Esophagus muscularis mucosa (tissue), 4 donors: ENCODE data around the gene SSC5D. TPM values are rescaled to one million over a fixed set of nuclear protein-coding genes. Genes with fewer than 3 reads are reported as not detected.

Experiments used
- DNase-seq: peaks from one replicate; pipeline ENCODE4 v3.0.0-alpha.2; 2017; ENCODE audit errors: extremely low spot score
- H3K27ac ChIP-seq, 4 donors: fragments of 200-600 bp; sonication (generic); replicated peaks in 1 of 4; 1 replicate in 3 of 4; 2 replicates in 1 of 4; pipeline ENCODE4 v1.5.1; 2016 to 2019; ENCODE audit warnings: mild to moderate bottlenecking in 1 of 4
- H3K27me3 ChIP-seq, 4 donors: fragments of 200-600 bp; sonication (generic); one replicate each; pipeline versions ENCODE4 v1.5.1 to v1.6.0; 2016 to 2019
- H3K36me3 ChIP-seq, 4 donors: fragments of 200-600 bp; sonication (generic); one replicate each; pipeline ENCODE4 v1.5.1; 2016 to 2019
- H3K4me1 ChIP-seq, 4 donors: fragments of 200-600 bp; sonication (generic); one replicate each; pipeline ENCODE4 v1.5.1; 2016 to 2019
- H3K4me3 ChIP-seq, 4 donors: fragments of 200-600 bp; sonication (generic); 1 replicate in 2 of 4; 2 replicates in 2 of 4; pipeline ENCODE4 v1.5.1; 2016 to 2019; ENCODE audit warnings: mild to moderate bottlenecking in 4 of 4, moderate library complexity in 1 of 4
- H3K9me3 ChIP-seq, 4 donors: fragments of 200-600 bp; sonication (generic); 1 replicate in 3 of 4; 2 replicates in 1 of 4; pipeline ENCODE4 v1.5.1; 2016 to 2019
- EP300 ChIP-seq: sonication (generic); formaldehyde crosslinking; IDR thresholded peaks from one replicate; pipeline ENCODE4 v1.6.1; 2017; ENCODE audit warnings: antibody characterized with exemption
- POLR2A ChIP-seq: fragments of 450-650 bp; IDR thresholded peaks from one replicate; pipeline ENCODE4 v1.6.1; 2017; ENCODE audit warnings: antibody characterized with exemption, moderate library complexity, mild to moderate bottlenecking, low read depth
- POLR2AphosphoS5 ChIP-seq, 2 donors: sonication (generic); formaldehyde crosslinking; IDR thresholded peaks; one replicate each; pipeline ENCODE4 v1.6.1; 2017; ENCODE audit warnings: antibody characterized with exemption in 2 of 2
- WGBS: methylation state at CpG from one replicate; pipeline ENCODE4 v1.1.5; 2018; 5-methylcytosine and 5-hydroxymethylcytosine counted together
- intact Hi-C: fragments of 100-400 bp; cut with DNase I; formaldehyde crosslinking; loops from one replicate; pipeline ENCODE4 v1.15.1; 2023
- total RNA-seq, 4 donors: library from RNA; depleted of rRNA; stranded (reverse); fragments of >200 nt; gene quantifications; one replicate each; pipeline versions ENCODE4 v1.1.0 to v1.2.1, GENCODE V29; 2016
- TF ChIP-seq, protein P1 (sequence below), 3 experiments: fragments of 200-600 bp in 2 of 3; fragments of 450-650 bp in 1 of 3; sonication (generic) in 2 of 3; IDR thresholded peaks; one replicate each; pipeline ENCODE4 v1.5.1; 2017 to 2019; ENCODE audit warnings: antibody characterized with exemption in 3 of 3, mild to moderate bottlenecking in 2 of 3, moderate library complexity in 1 of 3

Gene SSC5D
- total RNA-seq, 4 donors from 2014 or later = 9.5 to 41.2 (median 14.6) TPM

DNA sequence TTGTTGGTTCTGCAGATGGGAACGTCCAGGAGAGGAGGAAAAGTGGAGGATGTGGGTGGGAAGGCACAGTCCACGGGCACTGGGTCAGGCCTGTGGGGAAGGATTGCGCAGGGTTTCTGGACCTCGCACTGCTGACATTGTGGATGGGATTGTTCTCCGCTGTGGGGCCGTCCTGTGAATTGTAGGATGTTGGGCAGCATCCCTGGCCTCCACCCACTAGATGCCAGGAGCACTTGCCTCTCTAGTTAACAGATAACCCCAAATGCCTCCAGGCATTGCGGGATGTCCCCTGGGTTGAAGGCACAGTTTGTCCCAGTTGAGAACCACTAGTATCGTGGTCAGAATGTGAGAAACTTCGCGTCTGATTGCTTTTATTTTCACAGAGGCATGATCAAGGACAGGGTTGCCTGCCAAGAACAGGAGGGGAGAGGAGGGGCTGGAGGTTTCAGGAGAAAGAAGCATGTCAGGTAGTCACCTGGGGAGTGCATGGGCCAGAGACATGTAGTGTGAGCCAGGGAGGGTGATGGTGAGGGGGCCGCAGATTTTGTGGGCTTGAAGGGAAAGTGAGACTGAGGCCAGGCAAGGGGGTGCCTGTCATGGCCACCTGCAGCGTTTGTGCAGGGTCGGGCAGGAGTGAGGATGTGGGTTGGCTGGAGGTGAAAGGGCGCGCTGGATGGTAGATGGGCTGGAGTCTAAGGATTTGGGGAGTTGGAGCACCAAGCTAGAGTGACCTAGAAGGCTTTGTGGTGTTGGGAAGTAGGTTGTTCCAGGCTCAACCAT lies 8.6 kb upstream of the SSC5D start:
- H3K27ac ChIP-seq = no peak overlapping the region
- no peak overlapping the region for H3K4me3 ChIP-seq
- H3K36me3 ChIP-seq = peaks cover 18 to 33% (median 27%) of the 10 kb centered on the region in 4 donors
- H3K4me1 ChIP-seq = peaks cover 35 to 45% (median 38%) of the 10 kb centered on the region in 4 donors
- no peaks in the 10 kb centered on the region for H3K9me3 ChIP-seq
- no peak for DNase-seq
- WGBS = 78% methylated on average over 15 of the region's 15 CpGs
- intact Hi-C loops = no loop called here
- H3K27me3 ChIP-seq = no peaks in the 10 kb centered on the region
- TF ChIP-seq, protein P1, sequence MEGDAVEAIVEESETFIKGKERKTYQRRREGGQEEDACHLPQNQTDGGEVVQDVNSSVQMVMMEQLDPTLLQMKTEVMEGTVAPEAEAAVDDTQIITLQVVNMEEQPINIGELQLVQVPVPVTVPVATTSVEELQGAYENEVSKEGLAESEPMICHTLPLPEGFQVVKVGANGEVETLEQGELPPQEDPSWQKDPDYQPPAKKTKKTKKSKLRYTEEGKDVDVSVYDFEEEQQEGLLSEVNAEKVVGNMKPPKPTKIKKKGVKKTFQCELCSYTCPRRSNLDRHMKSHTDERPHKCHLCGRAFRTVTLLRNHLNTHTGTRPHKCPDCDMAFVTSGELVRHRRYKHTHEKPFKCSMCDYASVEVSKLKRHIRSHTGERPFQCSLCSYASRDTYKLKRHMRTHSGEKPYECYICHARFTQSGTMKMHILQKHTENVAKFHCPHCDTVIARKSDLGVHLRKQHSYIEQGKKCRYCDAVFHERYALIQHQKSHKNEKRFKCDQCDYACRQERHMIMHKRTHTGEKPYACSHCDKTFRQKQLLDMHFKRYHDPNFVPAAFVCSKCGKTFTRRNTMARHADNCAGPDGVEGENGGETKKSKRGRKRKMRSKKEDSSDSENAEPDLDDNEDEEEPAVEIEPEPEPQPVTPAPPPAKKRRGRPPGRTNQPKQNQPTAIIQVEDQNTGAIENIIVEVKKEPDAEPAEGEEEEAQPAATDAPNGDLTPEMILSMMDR (IDR thresholded peaks at IDR 0.05) = no peak
- TF ChIP-seq POLR2AphosphoS5 (IDR thresholded peaks at IDR 0.05) (no peak), EP300 (no peak), POLR2A (no peak)

DNA sequence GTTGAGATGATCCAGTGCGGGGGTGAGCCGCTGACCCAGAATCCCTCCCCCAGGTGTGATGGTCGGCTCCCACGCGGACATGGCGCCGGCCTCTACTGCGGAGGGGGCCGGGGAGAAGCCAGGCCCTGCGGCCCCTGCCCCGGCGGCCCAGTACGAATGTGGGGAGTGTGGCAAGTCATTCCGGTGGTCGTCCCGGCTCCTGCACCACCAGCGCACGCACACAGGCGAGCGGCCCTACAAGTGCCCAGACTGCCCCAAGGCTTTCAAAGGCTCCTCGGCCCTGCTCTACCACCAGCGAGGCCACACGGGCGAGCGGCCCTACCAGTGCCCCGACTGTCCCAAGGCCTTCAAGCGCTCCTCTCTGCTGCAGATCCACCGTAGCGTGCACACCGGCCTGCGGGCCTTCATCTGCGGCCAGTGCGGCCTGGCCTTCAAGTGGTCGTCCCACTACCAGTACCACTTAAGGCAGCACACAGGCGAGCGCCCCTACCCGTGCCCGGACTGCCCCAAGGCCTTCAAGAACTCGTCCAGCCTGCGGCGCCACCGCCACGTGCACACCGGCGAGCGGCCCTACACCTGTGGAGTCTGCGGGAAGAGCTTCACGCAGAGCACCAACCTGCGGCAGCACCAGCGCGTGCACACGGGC lies 7.0 kb upstream of the SSC5D start:
- no peak for TF ChIP-seq POLR2A
- TF ChIP-seq, protein P1 (IDR thresholded peaks at IDR 0.05) = no peak
- no peak for TF ChIP-seq POLR2AphosphoS5 (IDR thresholded peaks at IDR 0.05)
- TF ChIP-seq EP300 = no peak
- no peaks in the 10 kb centered on the region for H3K9me3 ChIP-seq
- no peak overlapping the region for H3K4me3 ChIP-seq
- H3K27ac ChIP-seq = no peak overlapping the region
- peaks cover 18 to 33% (median 27%) of the 10 kb centered on the region in 4 donors for H3K36me3 ChIP-seq
- DNase-seq = no peak
- H3K27me3 ChIP-seq = no peaks in the 10 kb centered on the region
- peaks cover 44 to 54% (median 47%) of the 10 kb centered on the region in 4 donors for H3K4me1 ChIP-seq
- intact Hi-C loops = no loop called here
- WGBS = 96% methylated on average over 41 of the region's 52 CpGs

DNA sequence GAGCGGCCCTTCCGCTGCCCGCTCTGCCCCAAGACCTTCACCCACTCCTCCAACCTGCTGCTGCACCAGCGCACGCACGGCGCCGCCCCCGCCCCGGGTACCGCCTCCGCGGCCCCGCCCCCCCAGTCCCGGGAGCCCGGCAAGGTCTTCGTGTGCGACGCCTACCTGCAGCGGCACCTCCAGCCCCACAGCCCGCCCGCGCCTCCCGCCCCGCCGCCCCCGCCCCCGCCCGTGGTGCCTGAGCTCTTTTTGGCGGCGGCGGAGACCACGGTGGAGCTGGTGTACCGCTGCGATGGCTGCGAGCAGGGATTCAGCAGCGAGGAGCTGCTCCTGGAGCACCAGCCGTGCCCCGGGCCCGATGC lies 6.5 kb upstream of the SSC5D start:
- Histone ChIP-seq H3K27me3 (no peaks in the 10 kb centered on the region), H3K36me3 (peaks cover 18 to 33% (median 27%) of the 10 kb centered on the region in 4 donors), H3K4me1 (peaks cover 49 to 59% (median 52%) of the 10 kb centered on the region in 4 donors), H3K27ac (no peak overlapping the region), H3K4me3 (no peak overlapping the region), H3K9me3 (no peaks in the 10 kb centered on the region)
- no peak for DNase-seq
- intact Hi-C loops = no loop called here
- WGBS = 78% methylated on average over 8 of the region's 40 CpGs
- TF ChIP-seq, protein P1 (IDR thresholded peaks at IDR 0.05) = no peak
- no peak for TF ChIP-seq POLR2AphosphoS5 (IDR thresholded peaks at IDR 0.05)
- TF ChIP-seq EP300 = no peak
- TF ChIP-seq POLR2A = no peak

DNA sequence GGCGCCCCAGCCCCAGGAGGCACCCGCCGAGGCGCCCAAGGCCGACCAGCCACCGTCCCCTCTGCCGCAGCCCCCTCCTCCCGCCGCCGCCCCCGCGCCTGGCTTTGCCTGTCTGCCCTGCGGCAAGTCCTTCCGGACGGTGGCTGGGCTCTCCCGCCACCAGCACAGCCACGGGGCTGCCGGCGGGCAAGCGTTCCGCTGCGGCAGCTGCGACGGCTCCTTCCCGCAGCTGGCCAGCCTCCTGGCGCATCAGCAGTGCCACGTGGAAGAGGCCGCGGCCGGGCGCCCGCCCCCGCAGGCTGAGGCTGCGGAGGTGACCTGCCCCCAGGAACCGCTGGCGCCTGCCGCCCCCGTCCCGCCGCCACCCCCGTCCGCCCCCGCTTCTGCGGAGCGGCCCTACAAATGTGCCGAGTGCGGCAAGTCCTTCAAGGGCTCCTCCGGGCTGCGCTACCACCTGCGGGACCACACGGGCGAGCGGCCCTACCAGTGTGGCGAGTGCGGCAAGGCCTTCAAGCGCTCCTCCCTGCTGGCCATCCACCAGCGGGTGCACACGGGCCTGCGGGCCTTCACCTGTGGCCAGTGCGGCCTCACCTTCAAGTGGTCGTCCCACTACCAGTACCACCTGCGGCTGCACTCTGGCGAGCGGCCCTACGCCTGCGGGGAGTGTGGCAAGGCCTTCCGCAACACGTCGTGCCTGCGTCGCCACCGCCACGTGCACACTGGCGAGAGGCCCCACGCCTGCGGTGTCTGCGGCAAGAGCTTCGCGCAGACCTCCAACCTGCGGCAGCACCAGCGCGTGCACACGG lies 5.9 kb upstream of the SSC5D start:
- no peaks in the 10 kb centered on the region for H3K9me3 ChIP-seq
- TF ChIP-seq, protein P1 (IDR thresholded peaks at IDR 0.05) = no peak
- TF ChIP-seq POLR2AphosphoS5 (IDR thresholded peaks at IDR 0.05) = no peak
- TF ChIP-seq EP300 = no peak
- TF ChIP-seq POLR2A = no peak
- H3K27me3 ChIP-seq = no peaks in the 10 kb centered on the region
- no peak for DNase-seq
- peaks cover 52 to 63% (median 55%) of the 10 kb centered on the region in 4 donors for H3K4me1 ChIP-seq
- intact Hi-C loops = no loop called here
- H3K36me3 ChIP-seq = peaks cover 18 to 33% (median 27%) of the 10 kb centered on the region in 4 donors
- no peak overlapping the region for H3K27ac ChIP-seq
- 92% methylated on average over 33 of the region's 83 CpGs for WGBS
- no peak overlapping the region for H3K4me3 ChIP-seq
